IMR-90 (cell line): ENCODE measurements around the gene TMA7. TPM values are rescaled to one million over a fixed set of nuclear protein-coding genes. Genes with fewer than 3 reads are reported as not detected.

Experiments used
- ATAC-seq: fragments of 200-7000 bp; cut with Tn5 transposase; 2 replicates; pipeline ENCODE4 v1.9.1; 2020; ENCODE audit warnings: low read depth, mild to moderate bottlenecking, moderate library complexity
- BruUV-seq: library from RNA; stranded (reverse); fragments of 400-500 nt; replicated peaks from 2 replicates; lab custom pipeline; 2021; lab: Mats Ljungman, UMichigan
- CTCF ChIA-PET: fragments of 300-600 bp; formaldehyde crosslinking; extraction: SDS; loops from one replicate; lab custom pipeline; 2021; ENCODE audit warnings: antibody characterized with exemption; lab: Yijun Ruan, JAX
- POLR2A ChIA-PET: fragments of 300-600 bp; sonication (Branson Sonifier 250); formaldehyde crosslinking; loops from one replicate; lab custom pipeline; 2022; ENCODE audit warnings: antibody characterized with exemption; ENCODE audit not compliant: unreplicated experiment; lab: Charles Lee
- DNase-seq: peaks from one replicate; pipeline ENCODE4 v3.0.0; 2013
- H2AFZ ChIP-seq: replicated peaks from 2 replicates; pipeline ENCODE3; 2013; ENCODE audit warnings: low read length, mild to moderate bottlenecking; ENCODE audit not compliant: poor library complexity
- H2AK5ac ChIP-seq: 2 replicates; pipeline ENCODE4 v1.6.1; 2013; ENCODE audit warnings: low read depth, low read length, inconsistent platforms
- H2AK9ac ChIP-seq: replicated peaks from 2 replicates; pipeline ENCODE3; 2013; ENCODE audit warnings: mild to moderate bottlenecking, low read depth, low read length, moderate library complexity; ENCODE audit not compliant: poor library complexity
- H2BK120ac ChIP-seq: 2 replicates; pipeline ENCODE4 v1.6.1; 2013; ENCODE audit warnings: low read depth, low read length, inconsistent platforms
- H2BK15ac ChIP-seq: 3 replicates; pipeline ENCODE4 v1.6.1; 2013; ENCODE audit warnings: low read depth, low read length, inconsistent platforms
- H2BK20ac ChIP-seq: 2 replicates; pipeline ENCODE4 v1.6.1; 2013; ENCODE audit warnings: low read depth, mild to moderate bottlenecking, inconsistent platforms, low read length, moderate library complexity
- H2BK5ac ChIP-seq: 2 replicates; pipeline ENCODE4 v1.6.1; 2013; ENCODE audit warnings: mild to moderate bottlenecking, low read depth, low read length, inconsistent platforms; ENCODE audit not compliant: poor library complexity, severe bottlenecking
- H3K14ac ChIP-seq: replicated peaks from 2 replicates; pipeline ENCODE4 v1.6.1; 2013; ENCODE audit warnings: low read depth, low read length, inconsistent platforms
- H3K18ac ChIP-seq: 2 replicates; pipeline ENCODE4 v1.6.1; 2013; ENCODE audit warnings: low read depth, low read length, control low read depth
- H3K23ac ChIP-seq: 2 replicates; pipeline ENCODE4 v1.6.1; 2013; ENCODE audit warnings: low read depth, low read length, inconsistent platforms
- H3K27ac ChIP-seq: 2 replicates; pipeline ENCODE4 v1.5.1; 2013; ENCODE audit warnings: mild to moderate bottlenecking, control low read depth, low read length; ENCODE audit not compliant: insufficient read depth
- H3K27me3 ChIP-seq: 2 replicates; pipeline ENCODE4 v1.6.1; 2013; ENCODE audit warnings: low read length; ENCODE audit not compliant: control insufficient read depth, insufficient read depth
- H3K36me3 ChIP-seq: 2 replicates; pipeline ENCODE4 v1.6.1; 2013; ENCODE audit warnings: low read length, mixed read lengths; ENCODE audit not compliant: control insufficient read depth, insufficient read depth
- H3K4ac ChIP-seq: 2 replicates; pipeline ENCODE4 v1.6.1; 2013; ENCODE audit warnings: low read depth, low read length, inconsistent platforms
- H3K4me1 ChIP-seq: 2 replicates; pipeline ENCODE4 v1.6.1; 2013; ENCODE audit warnings: low read length, mixed read lengths; ENCODE audit not compliant: control insufficient read depth, insufficient read depth
- H3K4me2 ChIP-seq: 2 replicates; pipeline ENCODE4 v1.6.1; 2013; ENCODE audit warnings: low read depth, mild to moderate bottlenecking, control low read depth, low read length, moderate library complexity
- H3K4me3 ChIP-seq: 2 replicates; pipeline ENCODE4 v1.5.1; 2013; ENCODE audit warnings: low read depth, mild to moderate bottlenecking, control low read depth, low read length, moderate library complexity; ENCODE audit not compliant: insufficient read depth
- H3K56ac ChIP-seq: 2 replicates; pipeline ENCODE4 v1.6.1; 2013; ENCODE audit warnings: low read length, inconsistent platforms; ENCODE audit not compliant: insufficient read depth; ENCODE audit errors: extremely low read depth
- H3K79me1 ChIP-seq, 2 experiments: 2 replicates each; pipeline ENCODE4 v1.6.1; 2013; ENCODE audit warnings: low read length in 2 of 2, inconsistent platforms in 1 of 2, low read depth in 1 of 2
- H3K9ac ChIP-seq: 2 replicates; pipeline ENCODE4 v1.6.1; 2013; ENCODE audit warnings: low read depth, low read length, control low read depth
- H3K9me1 ChIP-seq: 2 replicates; pipeline ENCODE4 v1.6.1; 2013; ENCODE audit warnings: low read length, inconsistent platforms; ENCODE audit not compliant: insufficient read depth
- H3K9me3 ChIP-seq: 2 replicates; pipeline ENCODE4 v1.6.1; 2013; ENCODE audit warnings: low read length; ENCODE audit not compliant: control insufficient read depth, insufficient read depth
- H4K20me1 ChIP-seq: 2 replicates; pipeline ENCODE4 v1.6.1; 2013; ENCODE audit warnings: low read length, inconsistent platforms; ENCODE audit not compliant: insufficient read depth
- H4K5ac ChIP-seq: 2 replicates; pipeline ENCODE4 v1.6.1; 2013; ENCODE audit warnings: mild to moderate bottlenecking, low read depth, low read length, control low read depth
- H4K8ac ChIP-seq, 2 experiments: 2 replicates each; pipeline ENCODE4 v1.6.1; 2013; ENCODE audit warnings: low read depth in 2 of 2, low read length in 2 of 2, control low read depth in 1 of 2, inconsistent platforms in 1 of 2
- H4K91ac ChIP-seq: 2 replicates; pipeline ENCODE4 v1.6.1; 2013; ENCODE audit warnings: low read depth, low read length, inconsistent platforms; ENCODE audit not compliant: insufficient read depth
- BHLHE40 ChIP-seq: fragments of 150-350 bp; IDR thresholded peaks from 2 replicates; pipeline ENCODE4 v1.6.1; 2016; ENCODE audit warnings: mild to moderate bottlenecking, low read depth, low read length
- CEBPB ChIP-seq: IDR thresholded peaks from 2 replicates; pipeline ENCODE4 v1.6.1; 2012; ENCODE audit warnings: low read depth, low read length, improper control_type of control experiment
- CTCF ChIP-seq: conservative IDR thresholded peaks from 2 replicates; pipeline ENCODE4 v1.5.1; 2012; ENCODE audit warnings: mild to moderate bottlenecking, low read depth, low read length, improper control_type of control experiment
- MAZ ChIP-seq: IDR thresholded peaks from 2 replicates; pipeline ENCODE4 v1.6.1; 2012; ENCODE audit warnings: low read depth, mild to moderate bottlenecking, low read length, improper control_type of control experiment, moderate library complexity, borderline replicate concordance
- MXI1 ChIP-seq: IDR thresholded peaks from 2 replicates; pipeline ENCODE4 v1.6.1; 2012; ENCODE audit warnings: low read depth, mild to moderate bottlenecking, low read length, moderate library complexity, borderline replicate concordance
- USF2 ChIP-seq: fragments of 150-350 bp; IDR thresholded peaks from 2 replicates; pipeline ENCODE4 v1.6.1; 2017; ENCODE audit warnings: mild to moderate bottlenecking, antibody characterized with exemption, low read length, low read depth
- WGBS, 2 experiments: methylation state at CpG; one replicate each; pipeline versions ENCODE4 v1.1.5 to v1.1.7; 2013; ENCODE audit warnings: missing lambda C conversion rate in 2 of 2; ENCODE audit not compliant: insufficient read length in 1 of 2; ENCODE audit errors: extremely low coverage in 2 of 2; 5-methylcytosine and 5-hydroxymethylcytosine counted together
- dilution Hi-C: fragments of 300-500 bp; cut with HindIII; formaldehyde crosslinking; loops from one replicate; pipeline ENCODE4 v1.14.3; 2018; ENCODE audit warnings: low sequenced_read_pairs; ENCODE audit not compliant: unreplicated experiment
- in situ Hi-C: fragments of 300-500 bp; cut with MboI; formaldehyde crosslinking; loops from 3 replicates; pipeline ENCODE4 v1.14.3; 2019; ENCODE audit warnings: low sequenced_read_pairs, inconsistent platforms, mixed read lengths
- intact Hi-C: fragments of 100-400 bp; cut with micrococcal nuclease; formaldehyde crosslinking; loops from 2 replicates; pipeline ENCODE4 v1.10.0; 2022
- polyA plus RNA-seq, 3 experiments: library from polyadenylated mRNA; depleted of rRNA; stranded (reverse); fragments of >200 nt; gene quantifications; 2 replicates each; pipeline ENCODE4 v1.2.3, GENCODE V29; 2012; ENCODE audit warnings: low replicate concordance in 1 of 3
- total RNA-seq: library from RNA; depleted of rRNA; stranded (reverse); fragments of >200 nt; gene quantifications from 2 replicates; pipeline ENCODE4 v1.2.3, GENCODE V29; 2012

TMA7 gene
- total and polyA plus RNA-seq, 2 of the 4 experiments (the other 2 are of a cell fraction) = 81.9 to 240 TPM

- H4K91ac ChIP-seq = no peak overlapping the region
- H2BK15ac ChIP-seq = no peak overlapping the region
- no peak overlapping the region for H2AFZ ChIP-seq
- H2AK5ac ChIP-seq = no peak overlapping the region
- dilution Hi-C loops (no loop called here), intact Hi-C loops (no loop called here), in situ Hi-C loops (loop anchor here (5.0 kb wide), 2 partner anchors 32 to 162 kb away; no protein-coding TSS in a partner anchor)
- no peak overlapping the region for H3K56ac ChIP-seq
- no peak overlapping the region for H2BK120ac ChIP-seq
- H2BK5ac ChIP-seq = no peak overlapping the region
- H3K9ac ChIP-seq = no peak overlapping the region
- H3K23ac ChIP-seq = no peak overlapping the region
- TF ChIP-seq USF2 = peak; percentile 61
- no peak for TF ChIP-seq CEBPB
- no peak for TF ChIP-seq MAZ
- TF ChIP-seq CTCF = no peak
- no peak for TF ChIP-seq MXI1
- TF ChIP-seq BHLHE40 = no peak
- CTCF ChIA-PET = interaction anchor here (1.1 to 2.7 kb wide), 2 partner anchors 27 to 34 kb away, joined by 3 to 16 read pairs; no protein-coding TSS in a partner anchor
- H3K9me3 ChIP-seq = no peaks in the 10 kb centered on the region
- no peak overlapping the region for H2BK20ac ChIP-seq
- H4K5ac ChIP-seq = no peak overlapping the region
- no peaks in the 10 kb centered on the region for H3K27me3 ChIP-seq
- H3K18ac ChIP-seq = no peak overlapping the region
- no peak overlapping the region for H3K27ac ChIP-seq
- no peak overlapping the region for H3K4me3 ChIP-seq
- H3K79me1 ChIP-seq = peaks cover 18 to 34% of the 10 kb centered on the region in 2 experiments
- 56% methylated on average over 7 of the region's 15 CpGs; no CpG with 5 or more reads in 1 of the 2 experiments for WGBS, 2 experiments
- peaks cover 4% of the 10 kb centered on the region; the same call in 1 of the 2 replicates for H3K4me1 ChIP-seq
- peaks cover 4% of the 10 kb centered on the region; the same call in 1 of the 2 replicates for H3K9me1 ChIP-seq
- no peak overlapping the region for H3K4ac ChIP-seq
- H3K14ac ChIP-seq = no peak overlapping the region
- H4K20me1 ChIP-seq = no peaks in the 10 kb centered on the region; the same call in 1 of the 2 replicates
- H3K4me2 ChIP-seq = no peak overlapping the region
- H4K8ac ChIP-seq = no peak overlapping the region
- ATAC-seq (no peak), DNase-seq (no peak)
- no TSS peak for BruUV-seq
- POLR2A ChIA-PET = no interaction called here
- H3K36me3 ChIP-seq = peaks cover 18% of the 10 kb centered on the region
- peak overlapping the region; percentile 33 for H2AK9ac ChIP-seq
Measured at GRCh38 chr3:48434591-48435222, 5.3 kb upstream of the TMA7 start.
